ENCODE data around the gene FOXJ2.

- TF ChIP-seq CTCF (IDR thresholded peaks at IDR 0.05) (no peak), POLR2A (IDR thresholded peaks at IDR 0.05) (no peak), EP300 (IDR thresholded peaks at IDR 0.05) (no peak)
These were observed 37.1 kb downstream of the FOXJ2 start for GRCh38 chr12:8069582-8069981.
